ENCODE measurements around the gene SMURF1.

SMURF1 gene

DNA sequence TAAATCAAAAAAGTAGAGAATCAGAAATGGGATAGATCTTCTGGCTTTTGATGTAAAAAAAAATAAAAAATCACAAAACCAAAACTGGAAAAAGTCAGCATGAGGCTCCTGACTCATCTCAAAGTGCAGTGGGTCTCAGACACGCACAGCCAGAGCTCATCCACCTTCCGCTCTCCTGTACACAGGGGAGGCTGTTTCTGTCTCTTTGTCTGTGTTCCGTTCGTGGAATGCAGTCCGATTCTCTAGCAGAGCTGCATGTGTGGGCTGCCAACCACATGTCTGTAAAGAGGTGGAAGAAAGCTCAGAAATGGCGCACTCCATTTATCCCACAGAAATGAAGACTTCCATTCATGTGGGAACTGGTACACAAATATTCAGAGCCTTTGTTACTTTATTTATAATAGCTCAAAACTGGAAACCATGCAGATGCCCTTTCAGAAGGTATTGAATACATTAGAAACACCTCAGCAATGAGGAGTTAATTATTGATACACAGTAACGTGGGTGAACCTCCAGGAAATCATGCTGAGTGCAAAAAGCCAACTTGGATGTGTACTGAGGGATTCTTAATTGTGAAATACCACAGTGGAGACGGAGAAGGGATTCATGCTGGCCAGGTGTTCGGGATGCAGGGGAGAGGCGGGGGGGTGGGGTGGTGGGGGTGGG, 142.3 kb downstream of the SMURF1 start:
- no peak for DNase-seq

DNA sequence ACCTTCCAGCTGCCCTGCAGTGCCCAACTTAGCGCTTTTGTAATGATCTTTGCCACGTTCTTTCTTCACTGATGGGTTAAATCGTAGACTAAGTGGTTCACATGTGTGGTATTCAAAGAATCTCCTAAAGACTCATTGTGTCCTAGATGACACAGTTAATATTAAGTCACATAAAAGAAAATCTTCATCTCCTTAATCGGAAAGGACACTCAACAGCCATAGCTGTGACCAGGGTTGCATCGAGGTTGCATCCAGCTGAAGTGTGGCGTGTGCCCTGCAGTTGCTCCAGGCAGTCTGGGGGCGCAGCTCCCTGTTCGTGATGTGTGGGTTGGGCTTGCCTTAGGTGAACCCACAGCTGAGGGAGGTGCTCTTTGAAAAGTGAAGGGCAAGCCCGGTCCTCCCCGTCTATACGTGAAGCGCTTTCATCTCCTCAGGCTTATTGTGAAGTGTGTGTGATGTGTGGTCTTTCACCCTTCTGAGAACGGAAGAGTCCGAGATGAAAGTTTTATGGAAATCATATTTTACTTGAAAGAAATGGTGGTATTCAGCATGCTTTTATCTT, 142.9 kb downstream of the SMURF1 start:
- DNase-seq = no peak

DNA sequence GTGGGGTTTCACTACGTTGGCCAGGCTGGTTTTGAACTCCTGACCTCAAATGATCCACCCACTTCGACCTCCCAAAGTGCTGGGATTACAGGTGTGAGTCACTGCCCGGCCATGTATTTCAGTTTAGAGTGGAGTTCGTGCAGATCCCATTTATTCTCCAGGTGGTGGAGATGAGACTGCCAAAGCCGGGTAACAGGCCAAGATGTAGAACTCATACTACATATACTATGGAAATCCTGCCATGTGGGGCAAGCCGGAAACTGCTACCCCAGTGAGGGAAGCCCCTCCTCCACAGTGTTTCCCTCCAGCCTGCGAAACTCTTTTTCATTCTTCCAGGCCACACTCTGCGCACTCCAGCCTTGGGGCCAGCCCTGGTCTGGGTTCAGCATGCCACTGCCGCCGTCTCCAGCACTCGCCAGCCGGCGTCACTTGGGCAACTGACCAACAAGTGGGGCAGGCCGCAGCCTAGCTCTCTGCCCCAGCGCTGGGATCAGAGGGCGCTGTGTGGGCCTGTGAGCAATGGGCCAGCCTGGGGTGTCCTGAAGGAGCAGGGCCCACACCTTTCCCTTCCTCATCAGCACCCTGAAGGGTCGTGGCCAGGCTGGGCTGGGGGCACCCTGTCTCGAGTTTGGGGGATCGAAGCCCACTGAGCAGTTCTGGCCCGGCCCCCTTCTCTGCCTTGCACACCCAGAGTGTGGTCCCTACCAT, 143.6 kb downstream of the SMURF1 start:
- DNase-seq = no peak

GRCh38 chr7:98998821-98999725, 144.8 kb downstream of the SMURF1 start:
- no peak for DNase-seq

- DNase-seq = no peak
Measured at GRCh38 chr7:98997846-98998245, 146.1 kb downstream of the SMURF1 start.

GRCh38 chr7:98996150-98996552, 147.8 kb downstream of the SMURF1 start:
- DNase-seq = no peak

DNA sequence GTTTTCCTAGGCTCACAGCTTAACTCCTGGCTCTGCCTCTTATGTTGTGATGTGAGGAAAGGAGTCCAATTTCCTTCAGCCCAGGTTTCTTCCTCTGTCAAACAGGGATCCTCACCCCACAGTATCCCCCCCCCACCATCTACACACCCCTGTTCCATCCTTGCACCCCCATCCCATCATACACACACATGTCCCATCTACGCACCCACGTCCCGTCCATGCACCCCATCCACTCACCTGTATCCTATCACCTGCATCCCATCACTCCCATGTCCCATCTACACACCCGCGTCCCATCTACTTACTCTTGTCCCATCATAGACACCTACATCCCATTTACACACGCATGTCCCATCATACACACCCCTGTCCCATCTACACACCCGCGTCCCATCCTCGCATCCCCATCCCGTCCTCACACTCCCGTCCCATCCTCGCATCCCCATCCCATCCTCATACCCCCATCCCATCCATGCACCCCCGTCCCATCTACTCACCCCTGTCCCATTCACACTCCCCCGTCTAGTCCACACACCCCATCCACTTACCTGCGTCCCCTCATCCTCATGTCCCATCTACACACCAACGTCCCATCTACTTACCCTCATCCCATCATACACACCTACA, 148.3 kb downstream of the SMURF1 start:
- no peak for DNase-seq

GRCh38 chr7:98995111-98995510, 148.8 kb downstream of the SMURF1 start:
- no peak for DNase-seq

- no peak for DNase-seq
Measured at GRCh38 chr7:98994046-98994944, 149.6 kb downstream of the SMURF1 start.

DNA sequence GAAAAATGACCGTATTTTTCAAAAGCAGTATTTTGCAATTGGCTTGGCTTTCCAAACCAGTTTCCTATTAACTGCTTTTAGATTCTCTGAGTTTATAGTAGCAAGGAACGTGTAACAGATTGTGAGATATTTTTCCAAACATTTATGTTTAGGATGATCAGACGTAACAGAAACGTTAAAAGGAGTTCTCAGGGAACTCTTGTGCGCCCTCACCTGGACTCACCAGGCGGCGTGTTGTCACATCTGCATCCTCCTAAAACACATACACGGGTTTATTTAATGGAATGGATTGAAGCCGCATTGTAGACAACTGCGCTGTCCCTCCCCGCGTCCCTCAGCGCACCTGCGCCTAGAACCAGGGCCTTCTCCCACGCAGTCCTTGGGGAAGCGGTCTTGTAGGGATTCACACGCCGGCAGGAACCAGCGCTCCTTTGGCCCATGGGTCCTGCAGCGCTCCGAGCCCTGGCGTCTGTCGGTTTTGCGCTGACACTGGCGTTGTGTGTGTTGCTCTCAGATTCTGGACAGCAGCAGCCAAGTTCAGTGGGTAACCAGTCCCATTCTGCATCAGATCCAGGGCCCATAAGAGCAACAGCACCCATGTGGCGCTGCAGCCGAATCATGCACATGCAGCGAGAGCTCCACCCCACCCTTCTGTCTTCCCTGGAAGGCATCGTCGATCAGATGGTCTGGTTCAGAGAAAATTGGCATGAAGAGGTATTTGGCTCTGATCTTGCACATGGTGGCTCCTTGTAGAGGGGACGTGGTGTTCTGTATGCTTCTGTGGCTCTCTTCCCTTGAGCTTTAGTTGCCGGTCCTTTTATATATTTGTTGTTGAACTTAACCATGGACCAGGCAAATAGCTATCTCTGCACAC, 150.6 kb downstream of the SMURF1 start:
- DNase-seq = no peak

DNA sequence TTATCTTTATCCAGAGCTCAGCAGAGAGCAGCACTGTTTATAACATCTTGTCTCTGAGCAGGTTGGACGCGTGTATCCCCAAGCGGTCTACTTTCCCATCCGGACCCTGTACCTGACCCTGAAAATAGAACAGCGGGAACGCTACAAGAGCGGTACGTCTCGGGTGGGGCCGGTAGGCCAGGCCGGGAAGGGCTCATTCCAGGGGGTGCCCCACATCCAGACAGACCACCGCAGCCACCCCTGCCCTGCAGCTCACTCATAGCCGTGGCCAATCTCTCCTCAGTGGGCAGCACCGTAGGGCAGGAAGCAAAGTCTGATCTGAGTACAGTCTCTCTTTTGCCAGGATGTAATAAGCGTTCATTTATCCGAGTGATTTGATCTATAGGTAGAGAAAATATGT, 151.8 kb downstream of the SMURF1 start:
- no peak for DNase-seq

- DNase-seq = no peak
Measured at GRCh38 chr7:98991141-98991540, 152.8 kb downstream of the SMURF1 start.

DNA sequence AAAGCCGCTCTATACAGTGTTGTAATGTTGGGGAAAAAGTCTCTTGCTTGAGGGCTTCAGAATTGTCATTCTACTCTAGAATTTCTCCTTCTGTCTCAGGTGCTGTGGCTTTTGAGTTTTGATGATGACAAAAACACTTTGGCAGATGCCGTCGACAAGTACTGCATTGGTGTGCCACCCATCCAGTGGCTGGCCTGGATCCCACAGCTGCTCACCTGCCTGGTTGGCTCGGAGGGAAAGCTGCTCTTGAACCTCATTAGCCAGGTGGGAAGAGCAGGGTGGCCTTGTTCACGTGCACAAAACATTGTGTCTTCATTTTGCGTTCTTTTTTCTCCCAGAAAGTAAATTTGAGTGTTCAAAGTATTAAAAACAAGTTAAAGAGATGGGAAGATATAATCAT, 153.6 kb downstream of the SMURF1 start:
- DNase-seq = no peak

DNA sequence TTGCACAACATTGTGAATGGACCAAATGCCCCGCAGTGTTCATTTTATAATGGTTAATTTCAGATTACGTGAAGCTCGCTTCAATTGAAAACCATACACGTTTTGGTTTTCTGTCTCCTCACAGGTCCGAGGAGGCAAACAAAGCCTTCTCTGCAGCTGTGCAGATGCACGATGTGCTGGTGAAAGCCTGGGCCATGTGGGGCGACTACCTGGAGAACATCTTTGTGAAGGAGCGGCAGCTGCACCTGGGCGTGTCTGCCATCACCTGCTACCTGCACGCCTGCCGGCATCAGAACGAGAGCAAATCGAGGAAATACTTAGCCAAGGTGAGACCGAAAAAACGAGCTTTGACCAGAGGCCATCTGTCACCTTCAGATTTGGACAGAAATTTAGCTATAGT, 155.3 kb downstream of the SMURF1 start:
- DNase-seq = no peak

GRCh38 chr7:98985945-98986344, 158.0 kb downstream of the SMURF1 start:
- DNase-seq = no peak

DNA sequence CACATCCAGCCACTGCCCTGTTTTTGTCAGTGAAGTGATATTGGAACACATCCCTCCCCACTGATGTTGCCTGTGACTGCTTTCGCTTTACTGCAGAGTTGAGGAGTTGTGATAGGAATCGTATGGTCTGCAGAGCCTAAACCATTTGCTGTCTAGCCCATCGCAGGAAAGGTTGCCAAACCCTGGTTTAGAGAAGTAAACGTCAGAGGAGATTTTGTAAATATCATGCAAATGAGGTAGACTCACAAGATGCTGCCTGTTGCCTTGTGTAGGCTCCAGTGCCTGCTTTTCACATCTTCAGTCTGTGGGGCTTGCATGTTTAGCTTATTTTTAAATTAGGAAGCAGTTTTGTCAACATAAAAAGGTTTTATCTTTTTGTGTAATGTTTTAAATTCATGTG, 158.5 kb downstream of the SMURF1 start:
- no peak for DNase-seq

DNA sequence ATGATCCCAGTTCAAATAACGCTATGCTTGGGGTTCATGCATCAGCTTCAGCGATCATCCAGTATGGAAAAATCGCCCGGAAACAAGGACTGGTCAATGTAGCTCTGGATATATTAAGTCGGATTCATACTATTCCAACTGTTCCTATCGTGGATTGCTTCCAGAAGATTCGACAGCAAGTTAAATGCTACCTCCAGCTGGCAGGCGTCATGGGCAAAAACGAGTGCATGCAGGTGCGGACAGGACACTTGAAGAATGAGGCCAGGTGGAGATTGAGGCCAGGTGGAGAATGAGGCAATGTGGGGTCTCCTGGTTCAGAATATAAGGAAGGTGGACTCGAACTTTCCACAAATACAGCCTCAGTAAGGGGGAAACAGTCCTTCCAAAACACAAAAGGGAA, 159.8 kb downstream of the SMURF1 start:
- no peak for DNase-seq

GRCh38 chr7:98982686-98983085, 161.2 kb downstream of the SMURF1 start:
- DNase-seq = no peak

DNA sequence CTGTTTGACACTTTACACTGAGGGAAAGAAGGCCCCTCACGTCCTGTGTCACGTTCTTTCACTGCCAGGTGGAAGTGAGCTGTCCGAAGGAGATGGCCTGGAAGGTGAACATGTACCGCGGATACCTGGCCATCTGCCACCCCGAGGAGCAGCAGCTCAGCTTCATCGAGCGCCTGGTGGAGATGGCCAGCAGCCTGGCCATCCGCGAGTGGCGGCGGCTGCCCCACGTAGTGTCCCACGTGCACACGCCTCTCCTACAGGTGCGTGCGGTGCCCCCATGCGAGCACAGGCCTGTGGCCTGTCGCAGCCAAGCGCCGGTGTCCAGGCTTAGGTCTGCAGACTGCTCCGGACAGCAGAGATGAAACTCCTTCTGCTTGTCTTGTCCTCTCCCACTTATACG, 162.2 kb downstream of the SMURF1 start:
- no peak for DNase-seq

DNA sequence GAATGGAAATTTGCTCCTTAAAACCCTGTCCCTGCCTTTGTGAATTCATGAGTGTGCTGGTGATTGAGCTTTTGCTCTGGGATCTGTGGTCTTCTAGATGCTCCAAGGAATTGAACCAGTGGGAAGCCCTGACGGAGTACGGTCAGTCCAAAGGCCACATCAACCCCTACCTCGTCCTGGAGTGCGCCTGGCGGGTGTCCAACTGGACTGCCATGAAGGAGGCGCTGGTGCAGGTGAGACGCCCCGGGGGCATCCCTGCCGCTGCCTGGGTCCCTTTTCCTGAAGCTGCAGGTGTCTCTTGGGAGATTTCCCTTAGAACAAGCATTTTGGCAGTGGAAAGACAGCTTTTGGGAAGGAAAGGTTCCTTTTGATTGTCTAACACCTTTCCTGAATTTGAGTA, 165.2 kb downstream of the SMURF1 start:
- no peak for DNase-seq
